HG03135 (cell line): ENCODE results near the gene PDK3.

Experiments used
- ATAC-seq: cut with Tn5 transposase; IDR thresholded peaks from one replicate; pipeline ENCODE4 v1.9.1; 2021; ENCODE audit warnings: mild to moderate bottlenecking, moderate library complexity; ENCODE audit not compliant: unreplicated experiment

PDK3 gene

DNA sequence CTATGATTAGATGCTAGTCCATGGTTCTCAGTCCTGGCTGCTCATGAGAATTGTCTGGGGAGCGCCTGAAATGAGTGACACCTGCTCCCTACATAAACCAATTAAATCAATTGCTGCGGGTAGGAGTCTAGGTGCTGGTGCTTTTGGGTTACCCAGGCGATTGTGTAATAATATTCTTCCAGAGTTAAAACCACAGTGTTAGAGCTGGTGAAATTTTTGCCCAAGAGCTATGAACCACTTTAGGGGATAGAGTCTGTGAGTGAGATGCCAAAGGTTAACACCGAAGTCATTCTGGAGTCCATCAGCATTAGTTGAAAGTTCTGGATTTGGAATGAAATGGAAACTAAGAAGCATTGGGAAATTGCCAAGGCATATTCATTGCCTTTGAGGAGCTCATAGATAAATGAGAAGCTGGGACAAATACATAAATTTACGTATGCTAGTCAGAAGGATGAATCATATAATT lies 15.3 kb downstream of the PDK3 start:
- peak; percentile 48 for ATAC-seq

DNA sequence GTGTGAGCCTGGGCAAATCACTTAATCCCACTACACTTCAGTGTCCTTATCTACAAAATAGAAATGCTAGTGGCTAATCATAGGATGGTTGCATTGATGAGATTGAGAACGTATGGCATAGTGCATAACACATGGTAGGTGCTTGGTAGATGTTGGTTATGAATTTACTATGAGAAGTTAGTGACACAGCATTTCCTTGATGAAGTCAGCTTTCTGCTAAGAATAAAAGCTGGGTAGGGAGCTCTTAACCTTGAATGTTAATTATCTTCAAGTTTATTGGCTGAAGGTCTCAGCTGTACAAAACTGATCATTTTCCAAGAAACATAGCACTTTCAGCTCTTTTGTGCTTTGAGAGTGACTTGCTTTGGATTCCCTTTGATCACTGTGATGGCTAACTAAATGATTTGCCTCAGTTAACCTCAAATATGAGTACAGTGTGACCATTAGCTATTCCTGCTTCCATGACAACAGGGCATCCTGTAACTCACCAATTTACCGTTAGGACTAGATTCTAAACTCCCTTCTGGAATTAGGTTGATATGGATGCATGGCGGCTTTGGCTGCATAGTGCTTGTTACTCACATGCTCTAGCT lies 17.8 kb downstream of the PDK3 start:
- no peak for ATAC-seq

DNA sequence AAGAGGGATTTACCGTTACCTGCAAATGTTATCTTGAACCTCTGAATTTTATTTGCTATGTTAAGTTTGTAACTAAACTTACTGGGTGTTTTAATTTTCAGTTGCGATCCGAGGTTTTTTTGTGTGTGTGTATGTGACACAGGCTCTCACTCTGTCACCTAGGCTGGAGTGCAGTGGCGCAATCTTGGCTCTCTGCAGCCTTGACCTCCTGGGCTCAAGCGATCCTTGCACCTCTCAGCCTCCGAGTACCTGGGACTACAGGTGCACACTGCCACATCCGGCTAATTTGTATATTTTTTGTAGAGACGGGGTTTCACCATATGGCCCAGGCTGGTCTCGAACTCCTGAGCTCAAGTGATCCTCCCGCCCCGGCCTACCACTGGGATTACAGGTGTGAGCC lies 18.5 kb downstream of the PDK3 start:
- ATAC-seq = no peak

DNA sequence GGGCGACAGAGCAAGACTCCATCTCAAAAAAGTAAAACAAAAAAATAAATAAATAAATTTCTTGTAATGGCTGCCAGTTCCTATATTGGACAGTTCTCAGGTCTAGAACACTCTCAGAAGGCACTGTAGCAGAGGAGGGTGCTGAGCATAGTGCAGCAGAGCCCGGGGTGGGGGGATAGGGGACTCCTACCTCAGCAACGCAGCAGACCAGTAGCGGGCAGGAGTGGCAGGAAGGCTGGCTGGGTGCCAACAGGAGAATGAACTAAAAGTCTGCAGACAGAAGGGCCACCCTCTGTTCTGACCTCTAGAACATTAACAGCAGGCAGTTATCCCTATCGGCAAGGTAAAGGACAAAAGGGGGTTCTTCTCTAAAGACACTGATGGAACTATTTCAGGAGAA lies 20.2 kb downstream of the PDK3 start:
- ATAC-seq = no peak

DNA sequence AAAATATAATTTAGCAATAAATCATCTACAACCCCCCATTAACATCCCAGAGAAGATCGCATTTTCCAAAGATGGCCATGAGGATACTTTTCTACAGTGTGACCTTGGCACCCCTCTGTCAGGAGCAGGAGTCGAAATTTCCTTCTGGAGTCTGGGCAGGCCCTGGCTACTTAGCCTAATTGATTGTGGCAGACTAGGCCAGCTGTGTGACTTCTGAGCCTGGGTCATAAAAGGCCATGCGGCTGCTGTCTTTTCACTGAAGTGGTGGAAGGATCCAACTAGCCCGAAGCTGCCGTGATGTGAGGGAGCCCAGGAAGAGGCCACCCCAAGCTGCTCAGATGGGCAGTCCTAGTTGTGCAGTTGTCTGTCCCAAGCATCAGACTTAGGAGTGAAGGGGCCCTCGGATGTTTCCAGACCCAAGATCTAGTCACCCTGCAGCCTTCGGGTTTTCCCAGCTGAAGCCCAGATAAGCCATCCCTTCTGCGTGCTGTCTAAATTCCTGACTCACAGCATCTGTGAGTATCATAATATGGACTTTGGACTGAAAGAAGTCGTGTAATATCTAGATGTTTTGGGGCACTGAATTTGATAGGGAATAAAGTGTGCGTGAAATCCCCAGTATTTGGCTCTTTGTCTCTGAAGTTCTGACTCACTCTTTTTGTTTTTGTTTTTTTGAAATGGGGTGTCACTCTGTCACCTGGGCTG lies 21.0 kb downstream of the PDK3 start:
- ATAC-seq = no peak

DNA sequence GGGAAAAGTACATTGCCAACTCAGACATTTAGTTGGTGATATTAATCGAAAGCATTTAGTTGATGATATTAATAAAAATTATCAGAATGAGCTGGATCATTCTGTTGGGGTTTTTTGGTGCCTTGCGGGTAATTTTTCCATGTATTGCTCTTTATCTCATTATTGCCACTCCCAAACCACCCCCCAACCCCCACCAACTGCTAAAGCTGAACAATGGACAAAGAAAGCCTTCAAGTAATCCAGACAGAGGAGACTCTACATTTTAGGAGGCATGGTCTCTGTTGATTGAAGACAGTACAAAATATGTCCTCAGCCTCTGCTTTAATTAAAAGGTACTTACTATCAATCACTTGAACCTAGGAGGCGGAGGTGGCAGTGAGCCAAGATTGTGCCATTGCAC lies 22.5 kb downstream of the PDK3 start:
- no peak for ATAC-seq

DNA sequence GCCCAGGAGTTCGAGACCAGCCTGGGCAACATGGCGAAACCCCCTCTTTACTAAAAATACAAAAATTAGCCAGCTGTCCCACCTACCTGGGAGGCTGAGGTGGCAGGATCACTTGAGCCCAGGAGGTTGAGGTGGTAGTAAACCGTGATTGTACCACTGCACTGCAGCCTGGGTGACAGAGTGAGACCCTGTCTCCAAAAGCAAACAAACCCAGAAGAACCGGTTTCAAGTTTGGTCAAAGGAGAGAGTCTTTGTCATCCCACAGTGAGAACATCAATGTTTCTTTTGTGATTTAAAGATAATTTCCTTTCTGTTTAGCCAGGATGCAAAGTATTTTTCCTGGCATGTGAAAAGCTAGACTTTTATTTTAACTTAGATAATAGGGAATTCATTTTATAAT lies 26.7 kb downstream of the PDK3 start:
- ATAC-seq = no peak

DNA sequence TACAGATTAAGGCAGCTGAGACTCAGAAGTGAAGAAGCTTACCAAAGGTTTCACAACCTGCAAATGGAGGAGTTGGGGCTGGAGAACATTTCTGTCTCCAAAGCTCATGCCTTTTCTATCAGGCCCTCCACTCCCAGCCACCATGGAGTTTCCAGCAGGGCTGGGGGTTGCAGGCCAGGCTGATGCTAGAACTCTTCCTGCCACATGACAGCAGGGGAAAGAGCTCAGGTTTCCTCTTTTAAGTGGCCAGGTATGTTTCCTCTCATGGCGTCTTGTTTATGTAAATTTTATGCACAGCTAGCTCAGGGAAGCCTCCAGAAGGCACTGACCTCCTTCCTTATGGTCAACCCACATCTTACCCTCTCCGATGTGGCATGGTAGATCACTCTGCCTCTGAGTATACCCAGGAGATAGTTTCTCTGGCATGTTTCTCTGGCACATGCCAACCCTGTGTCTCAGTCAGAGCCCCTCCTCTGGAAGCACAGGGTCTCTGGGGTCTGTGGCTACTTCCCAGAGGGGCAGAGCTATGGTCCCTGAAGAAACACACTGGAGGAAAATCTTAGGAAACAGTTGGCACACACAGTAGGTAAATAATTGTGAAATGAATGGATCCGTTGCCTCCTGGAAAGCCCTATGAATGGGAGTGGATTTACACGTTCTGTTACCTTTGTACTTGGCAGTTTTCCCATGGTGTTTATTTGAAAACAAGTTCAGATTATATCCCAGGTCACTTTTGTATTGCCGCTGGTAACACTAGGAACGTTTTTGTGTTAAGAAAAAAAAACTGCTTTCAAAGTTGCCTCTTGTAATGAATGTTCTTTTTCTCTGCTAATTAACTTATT lies 28.9 kb downstream of the PDK3 start:
- no peak for ATAC-seq

DNA sequence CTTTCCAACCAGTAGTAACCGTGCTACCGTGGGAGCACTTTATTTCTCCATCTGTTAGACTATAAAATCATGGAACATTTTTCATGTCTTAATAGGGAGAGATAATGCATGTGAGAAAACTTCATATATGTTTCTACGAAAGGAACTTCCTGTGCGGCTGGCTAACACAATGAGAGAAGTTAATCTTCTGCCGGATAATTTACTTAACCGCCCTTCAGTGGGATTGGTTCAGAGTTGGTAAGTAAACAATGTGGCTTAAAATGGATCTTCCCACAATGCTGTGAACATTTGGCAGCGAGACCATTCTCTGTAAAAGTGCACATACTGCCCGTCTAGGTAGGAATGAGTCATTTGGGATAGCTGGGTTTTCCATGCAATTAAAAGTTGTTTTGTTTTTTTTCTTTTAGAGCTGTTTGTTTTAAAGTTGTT lies 29.6 kb downstream of the PDK3 start:
- ATAC-seq = no peak

DNA sequence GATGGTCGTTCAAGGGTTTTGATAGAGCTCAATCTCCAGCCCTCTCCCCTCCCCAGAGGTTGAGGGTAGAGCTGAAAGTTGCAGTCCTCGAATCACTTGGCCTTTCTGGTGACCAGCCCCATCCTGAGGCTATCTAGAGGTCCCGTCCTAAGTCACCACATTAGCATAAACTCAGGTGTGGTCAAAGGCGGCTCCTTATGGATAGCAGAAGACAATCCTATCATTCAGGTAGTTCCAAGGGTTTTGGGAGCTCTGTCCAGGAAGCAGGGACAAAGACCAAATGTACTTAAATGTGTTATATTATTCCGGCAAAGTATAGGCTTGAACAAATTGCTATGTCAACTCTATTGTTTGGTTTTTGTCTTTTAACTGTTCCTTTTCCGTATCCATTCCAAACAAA lies 30.6 kb downstream of the PDK3 start:
- no peak for ATAC-seq

DNA sequence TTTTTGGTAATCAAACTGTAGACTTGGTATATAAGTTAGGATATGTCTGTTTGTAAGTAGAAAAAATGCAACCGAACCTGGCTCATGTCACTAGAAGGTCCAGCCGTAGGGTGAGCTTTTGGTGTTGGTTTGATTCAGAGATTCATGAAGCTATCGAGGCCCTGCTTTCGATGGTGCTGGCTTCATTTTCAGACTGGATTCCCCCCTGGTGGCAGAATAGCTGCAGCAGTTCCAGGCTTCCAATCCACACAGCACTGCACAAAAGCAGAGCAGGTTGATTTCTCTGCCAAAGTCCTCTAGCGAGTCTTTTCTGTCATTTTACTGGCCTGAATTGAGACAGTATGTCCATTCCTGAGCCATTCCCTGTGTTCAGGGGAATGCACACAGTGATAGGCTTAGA lies 33.1 kb downstream of the PDK3 start:
- no peak for ATAC-seq

DNA sequence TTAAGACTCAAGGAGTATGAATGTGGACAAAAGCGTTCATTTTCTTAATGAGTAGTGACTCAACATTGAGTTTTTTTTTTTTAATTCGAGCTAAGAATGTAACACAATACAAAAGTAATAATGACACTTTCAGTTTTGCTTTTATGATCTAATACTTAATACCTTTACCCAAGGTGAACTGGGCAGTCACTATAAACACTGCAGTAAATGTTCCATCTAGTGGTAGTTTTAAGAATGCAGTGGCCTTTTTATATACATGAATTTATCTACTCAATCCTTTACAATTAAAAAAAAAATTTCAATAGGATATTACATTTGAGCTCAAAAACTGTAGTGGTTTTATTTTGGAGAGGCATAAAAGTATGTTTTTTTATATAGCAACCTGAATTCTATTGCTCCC lies 33.9 kb downstream of the PDK3 start:
- no peak for ATAC-seq

DNA sequence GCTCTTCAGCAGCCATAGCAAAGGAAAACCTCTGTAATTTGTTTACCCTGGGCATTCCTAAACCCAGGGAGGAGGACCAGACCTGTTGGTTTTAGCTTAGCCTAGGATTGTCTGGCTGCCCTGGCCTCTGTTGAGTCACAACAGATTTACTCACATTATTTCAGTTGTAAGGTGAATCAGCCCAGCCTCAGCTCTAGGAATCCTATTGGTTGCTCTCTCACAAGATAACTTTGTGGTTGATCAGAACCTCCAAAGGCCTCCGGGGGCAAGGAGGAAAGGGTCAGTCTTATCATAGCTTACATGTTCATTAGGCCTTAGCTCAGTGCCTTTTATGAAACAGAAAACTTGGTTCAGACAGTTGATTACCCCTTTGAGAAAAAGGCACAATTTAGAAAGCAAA lies 41.0 kb downstream of the PDK3 start:
- no peak for ATAC-seq

DNA sequence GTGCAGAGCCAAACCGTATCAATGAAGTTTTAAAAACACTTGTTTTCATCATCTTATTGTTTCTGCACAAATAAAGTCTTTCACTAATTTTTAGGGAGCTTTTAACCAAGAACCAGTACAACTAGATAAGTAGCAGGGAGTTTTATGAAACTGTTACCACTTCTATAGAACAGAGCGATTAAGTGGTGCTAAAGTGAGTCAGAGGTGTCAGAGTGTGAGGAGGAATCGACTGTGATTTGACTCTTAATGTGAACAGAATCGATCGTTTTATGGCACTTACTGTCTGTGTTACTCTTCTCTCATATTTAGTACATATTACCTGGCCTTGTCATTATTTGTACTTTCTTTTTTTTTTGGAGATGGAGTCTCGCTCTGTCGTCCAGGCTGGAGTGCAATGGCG lies 43.3 kb downstream of the PDK3 start:
- no peak for ATAC-seq

DNA sequence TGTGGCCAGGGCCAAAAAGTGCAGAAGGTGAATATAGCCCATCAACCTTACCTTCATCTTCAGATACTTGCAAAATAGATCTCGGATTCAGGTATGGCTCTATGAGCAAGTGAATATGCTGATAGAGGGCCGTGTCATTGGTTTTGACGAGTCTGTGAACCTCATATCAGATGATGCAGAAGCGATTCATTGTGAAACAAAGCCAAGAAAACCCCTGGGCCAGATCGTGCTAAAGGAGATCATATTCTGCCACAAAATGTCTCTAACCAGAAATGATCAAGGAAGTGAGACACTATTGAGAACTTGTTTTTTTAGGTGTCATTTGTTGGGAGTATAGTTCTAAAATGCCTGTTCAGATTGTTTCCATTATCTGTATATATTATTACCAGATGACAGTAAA lies 48.3 kb downstream of the PDK3 start:
- ATAC-seq = peak; percentile 91

DNA sequence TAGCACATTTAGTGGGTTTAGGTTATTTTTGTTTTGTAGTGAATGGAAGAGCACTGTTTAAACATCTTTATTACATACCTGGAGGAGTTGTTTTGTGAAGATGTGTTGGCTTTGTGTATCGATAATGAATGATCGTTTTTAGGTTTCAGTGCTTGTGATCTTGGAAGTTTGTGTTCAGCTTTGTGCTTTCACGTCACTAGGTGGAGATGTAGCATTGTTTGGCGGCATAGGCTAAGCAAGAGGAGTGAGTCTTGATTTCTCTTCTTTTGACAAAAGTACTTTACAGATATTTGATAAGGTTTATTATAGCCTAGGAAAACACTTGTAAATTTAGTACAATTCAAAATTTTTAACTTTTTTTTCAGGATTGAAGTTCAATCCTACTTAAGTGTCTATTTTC lies 50.4 kb downstream of the PDK3 start:
- ATAC-seq = no peak

DNA sequence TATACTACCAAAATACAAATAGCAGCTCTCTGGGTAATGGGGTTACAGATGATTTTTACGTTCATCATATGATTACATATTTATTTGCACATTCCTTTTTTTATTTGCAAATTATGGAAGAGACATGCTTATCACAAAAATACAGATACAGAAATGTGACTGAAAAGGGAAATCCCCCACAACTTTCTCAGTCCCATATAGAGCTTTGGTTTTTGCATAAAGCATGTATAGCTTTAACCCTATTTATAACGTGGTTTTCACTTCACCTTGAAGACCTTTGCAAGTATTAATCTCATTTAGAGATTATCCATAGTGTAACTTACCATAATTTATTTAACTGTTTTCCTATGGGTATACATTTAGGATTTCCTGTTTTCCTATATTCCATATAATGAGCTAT lies 55.4 kb downstream of the PDK3 start:
- no peak for ATAC-seq

DNA sequence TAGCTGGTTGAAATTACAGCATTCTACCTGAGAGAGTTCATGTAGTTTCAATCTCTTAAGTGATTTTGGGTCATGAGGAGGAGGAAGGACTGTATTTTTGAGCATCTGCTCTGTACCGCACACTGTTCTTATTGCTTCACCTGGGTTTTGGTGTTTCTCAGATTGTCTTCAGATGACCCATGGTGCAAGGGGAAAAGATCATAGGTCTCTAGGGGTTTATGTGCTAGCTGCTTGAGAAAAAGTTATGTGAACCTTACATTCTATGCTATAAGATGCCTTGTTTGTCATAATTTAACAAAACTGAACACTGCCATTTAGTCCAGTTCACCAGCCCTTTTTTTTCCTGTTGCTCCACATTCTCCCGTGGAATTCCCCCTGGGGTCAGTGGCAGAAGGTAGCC lies 60.4 kb downstream of the PDK3 start:
- no peak for ATAC-seq

DNA sequence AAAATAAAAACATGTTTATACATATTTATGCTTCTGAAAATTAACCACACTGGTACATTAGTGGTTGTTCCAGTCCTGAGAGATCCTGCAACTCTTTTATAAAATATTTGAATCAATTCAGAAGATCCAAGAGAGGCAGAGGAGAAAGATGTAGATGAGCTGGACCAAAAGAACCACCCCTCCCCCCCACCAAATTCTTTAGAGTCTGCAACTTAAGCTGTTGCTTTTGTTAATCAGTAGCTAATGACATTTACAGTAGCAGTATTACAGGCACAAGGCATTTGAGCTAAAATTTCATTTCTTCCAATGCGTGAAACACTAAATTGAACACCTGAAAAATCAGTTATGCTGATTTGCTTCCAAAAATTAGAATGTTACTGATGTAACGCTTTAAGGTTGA lies 61.5 kb downstream of the PDK3 start:
- ATAC-seq = no peak

DNA sequence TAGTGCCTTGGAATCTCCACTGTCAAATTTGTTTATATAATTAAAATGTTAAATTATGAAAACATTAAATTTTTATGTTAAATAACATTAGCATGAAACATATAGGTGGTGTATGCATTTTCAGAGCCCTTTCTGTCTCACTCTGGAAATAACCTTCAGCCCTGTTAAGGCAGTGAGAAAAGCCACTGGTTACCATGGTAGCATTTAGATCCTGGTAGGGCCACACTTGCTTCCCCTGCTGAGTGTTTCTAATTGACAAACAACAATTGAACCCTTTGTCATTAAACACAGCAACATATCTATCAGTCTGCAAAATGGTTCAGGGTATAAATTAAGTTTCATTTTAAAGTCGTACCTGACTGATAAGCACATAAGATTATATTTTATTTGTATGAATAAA lies 63.5 kb downstream of the PDK3 start:
- no peak for ATAC-seq

DNA sequence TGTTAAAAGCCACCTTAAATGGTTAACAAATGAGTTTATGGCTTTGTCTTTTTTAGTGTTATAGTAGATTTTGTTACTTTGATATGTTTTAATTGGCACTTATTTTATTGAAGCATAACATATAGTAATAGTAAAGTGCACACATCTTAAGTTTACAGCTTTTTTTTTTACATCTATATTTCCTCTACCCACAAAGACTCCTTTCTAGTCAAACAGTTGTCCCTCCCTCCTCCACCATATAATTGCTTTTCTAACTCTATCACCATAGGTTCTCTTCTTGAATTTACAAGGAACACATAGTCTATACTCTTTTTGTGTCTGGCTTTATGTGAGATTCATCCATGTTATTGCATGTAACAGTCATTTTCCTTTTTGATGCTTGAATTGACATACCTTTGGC lies 71.5 kb downstream of the PDK3 start:
- ATAC-seq = no peak

DNA sequence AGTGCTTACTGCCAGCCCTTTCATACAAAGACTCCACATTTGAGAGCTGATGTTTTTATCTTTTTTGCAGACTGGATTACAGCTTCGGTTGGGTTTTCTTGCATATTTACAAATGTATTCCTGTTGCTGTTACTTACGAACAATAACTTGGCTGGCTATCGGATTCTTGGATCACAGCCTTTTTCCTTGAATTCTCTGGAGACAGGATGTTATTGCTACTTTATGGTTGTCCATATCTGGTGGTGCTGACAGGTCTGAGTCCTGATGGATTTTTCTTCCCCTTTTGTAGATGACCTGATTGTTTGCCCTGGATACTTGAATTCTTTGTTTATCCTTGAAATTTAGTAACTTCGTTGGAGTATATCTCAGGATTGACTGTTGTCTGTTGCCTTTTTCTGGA lies 77.7 kb downstream of the PDK3 start:
- no peak for ATAC-seq
